Skin epidermis (tissue), 12 donors: ENCODE results near the gene SLITRK3.
"Not testable (repeated sequence)": the region's sequence is repeated elsewhere in the genome, so short reads cannot be mapped to it uniquely, and the experiment has no call there.

Experiments used
- H3K27ac ChIP-seq, 21 experiments: fragments of 200-600 bp; sonication (generic) in 11 of 21; one replicate each; pipeline ENCODE4 v1.5.0; 2020; ENCODE audit warnings: mild to moderate bottlenecking in 3 of 21, inconsistent platforms in 2 of 21, moderate library complexity in 2 of 21
- H3K4me3 ChIP-seq, 7 experiments: fragments of 200-600 bp; sonication (generic) in 2 of 7; one replicate each; pipeline ENCODE4 v1.5.0; 2020; ENCODE audit warnings: inconsistent platforms in 2 of 7, mild to moderate bottlenecking in 2 of 7, moderate library complexity in 1 of 7

The SLITRK3 gene

GRCh38 chr3:165192610-165193192 lies 3.5 kb downstream of the SLITRK3 start:
- H3K27ac ChIP-seq = no peak overlapping the region

GRCh38 chr3:165191491-165191890 lies 4.7 kb downstream of the SLITRK3 start:
- H3K27ac ChIP-seq = no peak overlapping the region
- H3K4me3 ChIP-seq = no peak overlapping the region

More at GRCh38 chr3:165192610-165193192, 3.5 kb downstream of the SLITRK3 start:
- H3K4me3 ChIP-seq = no peak overlapping the region

GRCh38 chr3:165188452-165188851 lies 7.7 kb downstream of the SLITRK3 start:
- H3K4me3 ChIP-seq = no peak overlapping the region
- no peak overlapping the region for H3K27ac ChIP-seq

GRCh38 chr3:165185707-165186327 lies 10.4 kb downstream of the SLITRK3 start:
- H3K27ac ChIP-seq = no peak overlapping the region
- no peak overlapping the region for H3K4me3 ChIP-seq

- no peak overlapping the region for H3K27ac ChIP-seq
- no peak overlapping the region for H3K4me3 ChIP-seq
Measured at GRCh38 chr3:165181556-165181955, 14.6 kb downstream of the SLITRK3 start.

- H3K4me3 ChIP-seq = no peak overlapping the region
- no peak overlapping the region for H3K27ac ChIP-seq
Measured at GRCh38 chr3:165170236-165170635, 25.9 kb downstream of the SLITRK3 start.

- Histone ChIP-seq H3K4me3 (no peak overlapping the region), H3K27ac (no peak overlapping the region)
Measured at GRCh38 chr3:165169368-165169767, 26.8 kb downstream of the SLITRK3 start.

GRCh38 chr3:165162883-165163282 lies 33.3 kb downstream of the SLITRK3 start:
- H3K4me3 ChIP-seq = no peak overlapping the region
- H3K27ac ChIP-seq = no peak overlapping the region

GRCh38 chr3:165159760-165160421 lies 36.3 kb downstream of the SLITRK3 start:
- no peak overlapping the region for H3K27ac ChIP-seq
- no peak overlapping the region for H3K4me3 ChIP-seq

GRCh38 chr3:165158011-165158410 lies 38.2 kb downstream of the SLITRK3 start:
- H3K27ac ChIP-seq = no peak overlapping the region
- no peak overlapping the region for H3K4me3 ChIP-seq

GRCh38 chr3:165156757-165157420 lies 39.3 kb downstream of the SLITRK3 start:
- no peak overlapping the region for H3K4me3 ChIP-seq
- H3K27ac ChIP-seq = no peak overlapping the region

- H3K4me3 ChIP-seq = no peak overlapping the region
- no peak overlapping the region for H3K27ac ChIP-seq
Measured at GRCh38 chr3:165148876-165149441, 47.2 kb downstream of the SLITRK3 start.

GRCh38 chr3:165144271-165144670 lies 51.9 kb downstream of the SLITRK3 start:
- H3K27ac ChIP-seq = no peak overlapping the region
- H3K4me3 ChIP-seq = no peak overlapping the region

GRCh38 chr3:165139918-165140317 lies 56.3 kb downstream of the SLITRK3 start:
- H3K27ac ChIP-seq, H3K4me3 ChIP-seq: not testable (repeated sequence)
